Activated CD8-positive, alpha-beta T cell treated with anti-CD3 and anti-CD28 coated beads for 36 hours (primary cell): ENCODE results near the gene GRM5. TPM values are rescaled to one million over a fixed set of nuclear protein-coding genes. Genes with fewer than 3 reads are reported as not detected.
"Not testable (repeated sequence)": the region's sequence is repeated elsewhere in the genome, so short reads cannot be mapped to it uniquely, and the experiment has no call there.

Source experiments
- ATAC-seq: fragments of 200-7000 bp; cut with Tn5 transposase; one replicate; pipeline ENCODE4 v1.10.0; 2021; ENCODE audit warnings: mild to moderate bottlenecking, moderate library complexity
- CTCF ChIA-PET: fragments of 350-600 bp; sonication (Branson Sonifier 250); formaldehyde crosslinking; loops from one replicate; lab custom pipeline; 2021; ENCODE audit warnings: antibody characterized with exemption; lab: Charles Lee
- POLR2A ChIA-PET: fragments of 350-600 bp; sonication (Branson Sonifier 250); formaldehyde crosslinking; loops from one replicate; lab custom pipeline; 2021; ENCODE audit warnings: antibody characterized with exemption; lab: Charles Lee
- DNase-seq: peaks from one replicate; pipeline ENCODE4 v3.0.0-alpha.2; 2020
- H3K27ac Mint-ChIP-seq: one replicate; pipeline ENCODE4 v1.8.0; 2021; ENCODE audit warnings: mild to moderate bottlenecking, mixed read lengths
- H3K27me3 Mint-ChIP-seq: one replicate; pipeline ENCODE4 v1.8.0; 2021; ENCODE audit warnings: mixed read lengths
- H3K36me3 Mint-ChIP-seq: one replicate; pipeline ENCODE4 v1.8.0; 2021; ENCODE audit warnings: low read depth, mixed read lengths
- H3K4me1 Mint-ChIP-seq: one replicate; pipeline ENCODE4 v1.8.0; 2021; ENCODE audit warnings: low read depth, mixed read lengths
- H3K4me3 Mint-ChIP-seq: one replicate; pipeline ENCODE4 v1.8.0; 2021; ENCODE audit warnings: mild to moderate bottlenecking, moderate library complexity, mixed read lengths
- H3K9me3 Mint-ChIP-seq: one replicate; pipeline ENCODE4 v1.8.0; 2021; ENCODE audit warnings: mixed read lengths
- intact Hi-C: fragments of 100-400 bp; cut with micrococcal nuclease; formaldehyde crosslinking; loops from one replicate; pipeline ENCODE4 v1.10.0; 2022
- total RNA-seq, 2 experiments: library from RNA; stranded (reverse); gene quantifications; one replicate each; pipeline ENCODE4 v1.2.3, GENCODE V29; 2021
- TF ChIP-seq, protein P1 (sequence below): fragments of 200-600 bp; IDR thresholded peaks from one replicate; pipeline ENCODE4 v1.8.0; 2022; ENCODE audit warnings: antibody characterized with exemption, mild to moderate bottlenecking

The GRM5 gene
- total RNA-seq, 2 experiments from 2014 or later, result not detected

DNA sequence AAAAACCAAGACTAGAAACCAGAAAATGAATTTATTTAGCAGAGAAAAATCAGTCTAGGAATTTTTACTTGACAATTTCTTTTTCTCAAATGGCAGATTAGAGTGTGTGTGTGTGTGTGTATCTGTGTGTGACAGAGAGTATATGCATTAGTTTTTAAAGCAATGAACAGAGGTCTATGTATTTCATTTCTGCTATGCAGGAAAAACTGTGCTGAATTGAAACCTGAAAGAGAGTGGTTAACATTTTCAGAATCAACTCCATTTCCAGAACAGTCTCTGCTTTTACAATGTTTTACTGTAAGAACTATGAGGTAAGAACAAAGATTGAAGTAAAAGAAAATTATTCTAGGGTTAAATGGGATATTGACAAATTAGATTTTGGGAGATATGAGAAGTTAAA, 114.8 kb downstream of the GRM5 start:
- TF ChIP-seq, protein P1, sequence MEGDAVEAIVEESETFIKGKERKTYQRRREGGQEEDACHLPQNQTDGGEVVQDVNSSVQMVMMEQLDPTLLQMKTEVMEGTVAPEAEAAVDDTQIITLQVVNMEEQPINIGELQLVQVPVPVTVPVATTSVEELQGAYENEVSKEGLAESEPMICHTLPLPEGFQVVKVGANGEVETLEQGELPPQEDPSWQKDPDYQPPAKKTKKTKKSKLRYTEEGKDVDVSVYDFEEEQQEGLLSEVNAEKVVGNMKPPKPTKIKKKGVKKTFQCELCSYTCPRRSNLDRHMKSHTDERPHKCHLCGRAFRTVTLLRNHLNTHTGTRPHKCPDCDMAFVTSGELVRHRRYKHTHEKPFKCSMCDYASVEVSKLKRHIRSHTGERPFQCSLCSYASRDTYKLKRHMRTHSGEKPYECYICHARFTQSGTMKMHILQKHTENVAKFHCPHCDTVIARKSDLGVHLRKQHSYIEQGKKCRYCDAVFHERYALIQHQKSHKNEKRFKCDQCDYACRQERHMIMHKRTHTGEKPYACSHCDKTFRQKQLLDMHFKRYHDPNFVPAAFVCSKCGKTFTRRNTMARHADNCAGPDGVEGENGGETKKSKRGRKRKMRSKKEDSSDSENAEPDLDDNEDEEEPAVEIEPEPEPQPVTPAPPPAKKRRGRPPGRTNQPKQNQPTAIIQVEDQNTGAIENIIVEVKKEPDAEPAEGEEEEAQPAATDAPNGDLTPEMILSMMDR, result no peak
- ChIA-PET CTCF (no interaction called here), POLR2A (no interaction called here)

DNA sequence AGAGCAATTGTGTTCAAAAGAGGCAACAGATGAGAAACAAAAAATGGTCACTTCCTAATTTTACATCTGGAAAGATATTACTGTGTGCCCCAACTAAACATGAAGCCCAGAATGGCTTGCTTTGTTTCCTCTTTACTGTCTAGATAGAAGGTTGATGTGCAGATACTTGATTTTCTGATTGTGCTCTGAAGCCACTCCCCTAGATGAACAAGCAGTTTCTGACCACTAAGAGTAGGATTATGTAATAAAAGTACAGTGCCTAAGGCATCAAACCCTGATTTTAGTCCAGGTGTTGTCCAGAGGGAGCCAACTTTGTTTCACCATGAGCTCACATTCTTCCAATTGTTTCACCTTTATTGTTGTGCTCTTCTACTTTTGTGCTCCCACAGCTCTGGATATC, 116.9 kb downstream of the GRM5 start:
- H3K4me3 Mint-ChIP-seq, H3K9me3 Mint-ChIP-seq, intact Hi-C loops, H3K36me3 Mint-ChIP-seq, DNase-seq, H3K27ac Mint-ChIP-seq, H3K4me1 Mint-ChIP-seq, POLR2A ChIA-PET, CTCF ChIA-PET, H3K27me3 Mint-ChIP-seq, ATAC-seq: not testable (repeated sequence)

More for the DNA sequence above, 114.8 kb downstream of the GRM5 start:
- Mint-ChIP-seq H3K9me3 (no peaks in the 10 kb centered on the region), H3K27ac (no peak overlapping the region), H3K27me3 (no peaks in the 10 kb centered on the region), H3K4me3 (no peak overlapping the region), H3K36me3 (no peaks in the 10 kb centered on the region), H3K4me1 (no peaks in the 10 kb centered on the region)
- no peak for ATAC-seq
- intact Hi-C loops, result no loop called here
- DNase-seq, result no peak

DNA sequence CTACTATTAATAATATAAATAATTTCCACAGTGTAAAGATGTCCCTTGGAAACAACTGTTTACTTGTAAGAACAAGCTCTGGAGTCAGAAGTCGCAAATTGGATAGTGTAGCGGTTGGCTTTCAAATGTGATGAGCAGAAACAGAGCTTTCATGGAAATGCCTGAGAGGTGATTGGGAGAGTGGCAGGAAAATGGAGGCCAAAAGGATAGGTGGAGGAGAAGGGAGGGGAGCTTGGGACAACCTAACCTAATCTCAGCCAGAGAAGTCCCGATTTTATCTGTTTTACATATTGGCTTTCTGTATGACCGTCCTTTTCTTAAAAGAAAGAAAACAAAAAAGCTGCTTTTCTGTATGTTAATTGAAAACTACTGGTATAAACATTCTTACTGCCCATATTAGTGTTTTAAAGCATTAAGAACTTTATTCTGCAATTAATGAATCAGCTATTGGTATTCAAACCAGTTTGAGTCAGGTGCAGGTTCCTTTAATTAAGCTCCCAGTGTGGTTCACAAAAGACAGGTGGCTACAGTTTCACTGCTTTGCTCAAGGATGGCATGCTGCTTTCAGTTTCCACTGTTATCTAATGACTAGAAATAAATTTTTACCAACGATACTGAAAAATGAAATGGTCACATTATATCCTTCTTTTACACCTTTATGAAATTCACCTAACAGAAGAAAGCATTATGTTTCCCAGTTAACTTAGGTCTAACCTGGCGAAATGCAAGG, 117.8 kb downstream of the GRM5 start:
- DNase-seq, H3K27ac Mint-ChIP-seq, H3K4me3 Mint-ChIP-seq, CTCF ChIA-PET, H3K4me1 Mint-ChIP-seq, H3K27me3 Mint-ChIP-seq, POLR2A ChIA-PET, intact Hi-C loops, ATAC-seq, H3K36me3 Mint-ChIP-seq, H3K9me3 Mint-ChIP-seq: not testable (repeated sequence)

DNA sequence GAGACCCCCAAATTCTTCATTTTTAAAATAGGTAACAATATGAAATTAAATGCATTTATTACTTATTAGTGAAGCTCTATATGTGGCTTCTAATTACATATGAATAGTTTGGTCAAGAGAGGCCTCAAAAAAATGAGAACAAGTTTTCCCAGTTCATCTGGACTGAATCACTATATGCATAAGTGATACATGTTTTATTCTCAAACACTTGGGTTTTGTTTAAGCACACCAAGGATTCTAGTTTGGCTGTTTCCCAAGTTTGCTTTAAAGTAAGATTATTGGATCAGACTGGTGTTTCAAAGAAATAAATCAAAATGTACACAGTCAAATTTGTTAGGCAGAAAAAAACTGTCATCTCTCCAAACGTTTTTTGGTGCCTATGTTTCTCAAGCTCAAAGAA, 136.1 kb downstream of the GRM5 start:
- DNase-seq, ATAC-seq, H3K36me3 Mint-ChIP-seq, H3K9me3 Mint-ChIP-seq, CTCF ChIA-PET, POLR2A ChIA-PET, intact Hi-C loops, H3K27ac Mint-ChIP-seq, H3K4me1 Mint-ChIP-seq, H3K27me3 Mint-ChIP-seq, H3K4me3 Mint-ChIP-seq: not testable (repeated sequence)

DNA sequence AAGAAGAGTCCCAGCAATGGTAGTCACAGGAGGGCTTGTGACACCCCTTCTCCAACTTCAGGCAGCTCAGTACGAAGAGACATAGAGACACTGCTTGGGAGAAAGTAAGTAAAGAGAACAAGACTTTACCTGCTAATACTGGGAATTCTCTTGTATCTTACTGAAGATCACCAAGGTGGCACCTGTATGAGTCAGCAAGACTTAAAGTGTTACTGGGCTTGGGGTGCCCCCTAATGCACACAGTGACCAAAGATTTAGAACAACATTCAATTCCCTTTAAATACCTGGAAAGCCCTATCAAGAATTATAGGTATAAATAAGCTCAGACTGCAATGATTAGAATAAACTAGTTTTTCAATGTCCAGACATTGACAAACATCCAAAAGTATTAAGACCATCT, 148.7 kb downstream of the GRM5 start:
- H3K27me3 Mint-ChIP-seq, POLR2A ChIA-PET, intact Hi-C loops, DNase-seq, H3K36me3 Mint-ChIP-seq, H3K9me3 Mint-ChIP-seq, H3K27ac Mint-ChIP-seq, ATAC-seq, H3K4me1 Mint-ChIP-seq, H3K4me3 Mint-ChIP-seq, CTCF ChIA-PET: not testable (repeated sequence)

DNA sequence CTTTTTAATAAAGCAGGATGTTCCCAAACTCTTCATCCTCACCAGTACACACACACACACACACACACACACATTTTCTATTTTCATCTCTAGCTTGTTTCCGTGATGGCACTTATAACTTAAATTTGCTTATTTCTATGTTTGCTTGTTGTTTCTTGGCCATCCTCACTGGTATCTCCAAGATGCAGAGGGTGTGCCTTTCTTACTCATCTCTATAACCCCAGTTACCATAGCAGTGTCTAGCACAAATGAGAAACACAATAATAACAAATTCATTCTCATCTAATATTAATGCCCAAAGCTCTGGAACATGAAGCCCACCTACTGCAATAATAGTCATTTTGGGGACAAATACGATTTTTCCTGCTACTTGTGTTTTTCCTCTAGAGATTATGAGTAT, 156.3 kb downstream of the GRM5 start:
- no peaks in the 10 kb centered on the region for H3K36me3 Mint-ChIP-seq
- no peak overlapping the region for H3K27ac Mint-ChIP-seq
- DNase-seq (no peak), ATAC-seq (no peak)
- no peaks in the 10 kb centered on the region for H3K27me3 Mint-ChIP-seq
- intact Hi-C loops, result no loop called here
- TF ChIP-seq, protein P1, result no peak
- H3K4me3 Mint-ChIP-seq, result no peak overlapping the region
- no peaks in the 10 kb centered on the region for H3K4me1 Mint-ChIP-seq
- POLR2A ChIA-PET, result no interaction called here
- CTCF ChIA-PET, result no interaction called here
- no peaks in the 10 kb centered on the region for H3K9me3 Mint-ChIP-seq

DNA sequence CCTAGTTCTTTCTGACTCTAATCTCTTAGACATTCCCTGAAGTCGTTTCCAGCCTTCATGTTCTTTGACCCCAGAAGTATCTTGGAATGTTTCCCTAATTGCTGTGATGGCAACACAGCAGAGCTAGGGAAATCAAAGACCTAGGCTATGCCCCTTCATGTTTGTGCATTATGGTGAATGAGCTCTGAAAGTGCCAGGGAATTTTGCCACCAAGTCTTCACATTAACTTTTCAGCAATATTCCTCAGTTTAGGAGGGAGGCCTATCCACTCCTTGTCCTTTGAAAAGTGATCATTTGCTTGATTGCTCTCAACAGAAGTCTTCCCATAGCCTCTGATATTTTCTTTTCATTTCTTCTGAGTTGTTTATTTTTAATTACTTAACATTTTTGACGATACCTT, 164.3 kb downstream of the GRM5 start:
- H3K9me3 Mint-ChIP-seq, H3K27ac Mint-ChIP-seq, H3K27me3 Mint-ChIP-seq, DNase-seq, POLR2A ChIA-PET, H3K36me3 Mint-ChIP-seq, ATAC-seq, CTCF ChIA-PET, H3K4me1 Mint-ChIP-seq, H3K4me3 Mint-ChIP-seq, intact Hi-C loops: not testable (repeated sequence)

DNA sequence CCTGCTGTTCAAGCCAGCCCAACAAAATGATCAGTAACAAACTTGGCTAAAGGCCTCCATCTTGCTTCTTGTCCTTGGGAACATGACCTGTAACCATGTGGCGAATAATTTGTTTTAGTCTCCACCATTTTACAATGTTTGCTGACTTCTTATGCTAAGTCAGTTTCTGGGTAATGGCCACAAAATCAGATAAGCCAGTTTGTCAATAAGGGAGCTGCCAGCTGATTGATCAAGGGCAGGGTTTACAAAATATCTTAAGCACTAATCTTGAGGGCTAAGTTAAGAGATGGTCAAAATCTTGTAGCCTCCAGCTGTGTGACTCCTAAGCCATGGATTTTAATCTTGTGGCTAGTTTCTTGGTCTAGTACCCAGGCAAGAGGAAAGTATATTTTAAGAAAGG, 176.9 kb downstream of the GRM5 start:
- H3K36me3 Mint-ChIP-seq, POLR2A ChIA-PET, H3K27ac Mint-ChIP-seq, H3K27me3 Mint-ChIP-seq, H3K4me1 Mint-ChIP-seq, H3K4me3 Mint-ChIP-seq, CTCF ChIA-PET, DNase-seq, ATAC-seq, intact Hi-C loops: not testable (repeated sequence)
- peaks cover 30% of the 10 kb centered on the region for H3K9me3 Mint-ChIP-seq
